GM23338 (cell line): Measurements from ENCODE around the gene ZER1. TPM values are rescaled to one million over a fixed set of nuclear protein-coding genes. Genes with fewer than 3 reads are reported as not detected.

Source experiments
- CREB1 ChIP-seq: fragments of 250-450 bp; sonication (Bioruptor Pico); IDR thresholded peaks from 2 replicates; pipeline ENCODE4 v1.5.0; 2020; ENCODE audit warnings: low read depth, mild to moderate bottlenecking, moderate library complexity
- EZH2 ChIP-seq: fragments of 200-600 bp; sonication (generic); IDR thresholded peaks from one replicate; pipeline ENCODE4 v1.8.0; 2017; ENCODE audit warnings: antibody characterized with exemption, mild to moderate bottlenecking, low read depth; ENCODE audit not compliant: unreplicated experiment
- EZH2phosphoT487 ChIP-seq: fragments of 200-600 bp; sonication (generic); IDR thresholded peaks from one replicate; pipeline ENCODE4 v1.8.1; 2018; ENCODE audit warnings: antibody characterized with exemption; ENCODE audit not compliant: unreplicated experiment
- POLR2AphosphoS5 ChIP-seq: IDR thresholded peaks from 2 replicates; pipeline ENCODE4 v1.6.1; 2016; ENCODE audit warnings: antibody characterized with exemption, low read depth
- REST ChIP-seq: IDR thresholded peaks from one replicate; pipeline ENCODE4 v1.6.1; 2018; ENCODE audit warnings: antibody characterized with exemption; ENCODE audit not compliant: unreplicated experiment
- STAT1 ChIP-seq: IDR thresholded peaks from one replicate; pipeline ENCODE4 v1.6.1; 2016; ENCODE audit warnings: antibody characterized with exemption; ENCODE audit not compliant: unreplicated experiment
- ZNF114 ChIP-seq: fragments of 250-450 bp; sonication (Bioruptor Pico); IDR thresholded peaks from 2 replicates; pipeline ENCODE4 v1.5.0; 2020; ENCODE audit warnings: mild to moderate bottlenecking, moderate library complexity
- ZNF331 ChIP-seq: fragments of 250-450 bp; sonication (Bioruptor Pico); IDR thresholded peaks from 2 replicates; pipeline ENCODE4 v1.5.0; 2020; ENCODE audit warnings: low read depth, mild to moderate bottlenecking, moderate library complexity
- polyA plus RNA-seq: library from polyadenylated mRNA; unstranded; fragments of >200 nt; fragmentation: Nextera tagmentation; extraction: Ambion mirVana; gene quantifications from 2 replicates; pipeline ENCODE4 v1.2.1, GENCODE V29; 2016
- total RNA-seq: library from RNA; depleted of rRNA; stranded (reverse); fragments of >200 nt; shearing (Covaris generic); gene quantifications from 2 replicates; pipeline ENCODE4 v1.2.3, GENCODE V29; 2014
- TF ChIP-seq, protein P1 (sequence below): fragments of 250-450 bp; sonication (Bioruptor Pico); IDR thresholded peaks from 2 replicates; pipeline ENCODE4 v1.5.0; 2020; ENCODE audit warnings: mild to moderate bottlenecking, moderate library complexity

The ZER1 gene
- total and polyA plus RNA-seq, 2 experiments from 2014 or later = 7.0 to 23.9 TPM

GRCh38 chr9:128704356-128704670, 67.4 kb downstream of the ZER1 start (continued):
- TF ChIP-seq, protein P1, sequence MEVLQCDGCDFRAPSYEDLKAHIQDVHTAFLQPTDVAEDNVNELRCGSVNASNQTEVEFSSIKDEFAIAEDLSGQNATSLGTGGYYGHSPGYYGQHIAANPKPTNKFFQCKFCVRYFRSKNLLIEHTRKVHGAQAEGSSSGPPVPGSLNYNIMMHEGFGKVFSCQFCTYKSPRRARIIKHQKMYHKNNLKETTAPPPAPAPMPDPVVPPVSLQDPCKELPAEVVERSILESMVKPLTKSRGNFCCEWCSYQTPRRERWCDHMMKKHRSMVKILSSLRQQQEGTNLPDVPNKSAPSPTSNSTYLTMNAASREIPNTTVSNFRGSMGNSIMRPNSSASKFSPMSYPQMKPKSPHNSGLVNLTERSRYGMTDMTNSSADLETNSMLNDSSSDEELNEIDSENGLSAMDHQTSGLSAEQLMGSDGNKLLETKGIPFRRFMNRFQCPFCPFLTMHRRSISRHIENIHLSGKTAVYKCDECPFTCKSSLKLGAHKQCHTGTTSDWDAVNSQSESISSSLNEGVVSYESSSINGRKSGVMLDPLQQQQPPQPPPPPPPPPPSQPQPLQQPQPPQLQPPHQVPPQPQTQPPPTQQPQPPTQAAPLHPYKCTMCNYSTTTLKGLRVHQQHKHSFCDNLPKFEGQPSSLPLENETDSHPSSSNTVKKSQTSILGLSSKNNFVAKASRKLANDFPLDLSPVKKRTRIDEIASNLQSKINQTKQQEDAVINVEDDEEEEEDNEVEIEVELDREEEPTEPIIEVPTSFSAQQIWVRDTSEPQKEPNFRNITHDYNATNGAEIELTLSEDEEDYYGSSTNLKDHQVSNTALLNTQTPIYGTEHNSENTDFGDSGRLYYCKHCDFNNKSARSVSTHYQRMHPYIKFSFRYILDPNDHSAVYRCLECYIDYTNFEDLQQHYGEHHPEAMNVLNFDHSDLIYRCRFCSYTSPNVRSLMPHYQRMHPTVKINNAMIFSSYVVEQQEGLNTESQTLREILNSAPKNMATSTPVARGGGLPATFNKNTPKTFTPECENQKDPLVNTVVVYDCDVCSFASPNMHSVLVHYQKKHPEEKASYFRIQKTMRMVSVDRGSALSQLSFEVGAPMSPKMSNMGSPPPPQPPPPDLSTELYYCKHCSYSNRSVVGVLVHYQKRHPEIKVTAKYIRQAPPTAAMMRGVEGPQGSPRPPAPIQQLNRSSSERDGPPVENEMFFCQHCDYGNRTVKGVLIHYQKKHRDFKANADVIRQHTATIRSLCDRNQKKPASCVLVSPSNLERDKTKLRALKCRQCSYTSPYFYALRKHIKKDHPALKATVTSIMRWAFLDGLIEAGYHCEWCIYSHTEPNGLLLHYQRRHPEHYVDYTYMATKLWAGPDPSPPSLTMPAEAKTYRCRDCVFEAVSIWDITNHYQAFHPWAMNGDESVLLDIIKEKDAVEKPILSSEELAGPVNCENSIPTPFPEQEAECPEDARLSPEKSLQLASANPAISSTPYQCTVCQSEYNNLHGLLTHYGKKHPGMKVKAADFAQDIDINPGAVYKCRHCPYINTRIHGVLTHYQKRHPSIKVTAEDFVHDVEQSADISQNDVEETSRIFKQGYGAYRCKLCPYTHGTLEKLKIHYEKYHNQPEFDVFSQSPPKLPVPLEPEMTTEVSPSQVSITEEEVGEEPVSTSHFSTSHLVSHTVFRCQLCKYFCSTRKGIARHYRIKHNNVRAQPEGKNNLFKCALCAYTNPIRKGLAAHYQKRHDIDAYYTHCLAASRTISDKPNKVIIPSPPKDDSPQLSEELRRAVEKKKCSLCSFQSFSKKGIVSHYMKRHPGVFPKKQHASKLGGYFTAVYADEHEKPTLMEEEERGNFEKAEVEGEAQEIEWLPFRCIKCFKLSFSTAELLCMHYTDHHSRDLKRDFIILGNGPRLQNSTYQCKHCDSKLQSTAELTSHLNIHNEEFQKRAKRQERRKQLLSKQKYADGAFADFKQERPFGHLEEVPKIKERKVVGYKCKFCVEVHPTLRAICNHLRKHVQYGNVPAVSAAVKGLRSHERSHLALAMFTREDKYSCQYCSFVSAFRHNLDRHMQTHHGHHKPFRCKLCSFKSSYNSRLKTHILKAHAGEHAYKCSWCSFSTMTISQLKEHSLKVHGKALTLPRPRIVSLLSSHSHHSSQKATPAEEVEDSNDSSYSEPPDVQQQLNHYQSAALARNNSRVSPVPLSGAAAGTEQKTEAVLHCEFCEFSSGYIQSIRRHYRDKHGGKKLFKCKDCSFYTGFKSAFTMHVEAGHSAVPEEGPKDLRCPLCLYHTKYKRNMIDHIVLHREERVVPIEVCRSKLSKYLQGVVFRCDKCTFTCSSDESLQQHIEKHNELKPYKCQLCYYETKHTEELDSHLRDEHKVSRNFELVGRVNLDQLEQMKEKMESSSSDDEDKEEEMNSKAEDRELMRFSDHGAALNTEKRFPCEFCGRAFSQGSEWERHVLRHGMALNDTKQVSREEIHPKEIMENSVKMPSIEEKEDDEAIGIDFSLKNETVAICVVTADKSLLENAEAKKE = no peak
- TF ChIP-seq POLR2AphosphoS5 = no peak
- TF ChIP-seq ZNF331 (CRISPR knock-in tag) = no peak
- no peak for TF ChIP-seq ZNF114 (CRISPR knock-in tag)
- TF ChIP-seq EZH2phosphoT487 = no peak
- TF ChIP-seq EZH2 = no peak
- no peak for TF ChIP-seq CREB1 (CRISPR knock-in tag)
- no peak for TF ChIP-seq STAT1
- no peak for TF ChIP-seq REST
